Peyer's patch (tissue), 4 donors: ENCODE data around the gene POFUT2. TPM values are rescaled to one million over a fixed set of nuclear protein-coding genes. Genes with fewer than 3 reads are reported as not detected.
A peak's percentile ranks its signal among the peaks of the same experiment; 100 is the strongest.

Experiments used
- DNase-seq, 3 donors: peaks; one replicate each; pipeline ENCODE4 v3.0.0-alpha.2; 2017 to 2019
- H3K27ac ChIP-seq, 4 donors: fragments of 200-600 bp; sonication (generic); one replicate each; pipeline ENCODE4 v1.5.1; 2016 to 2019
- H3K27me3 ChIP-seq, 2 donors: fragments of 200-600 bp; sonication (generic); one replicate each; pipeline ENCODE4 v1.5.1; 2019
- H3K36me3 ChIP-seq, 3 donors: fragments of 200-600 bp; sonication (generic); one replicate each; pipeline ENCODE4 v1.5.1; 2016 to 2019
- H3K4me1 ChIP-seq, 4 donors: fragments of 200-600 bp; sonication (generic); one replicate each; pipeline ENCODE4 v1.5.1; 2016 to 2019
- H3K4me3 ChIP-seq, 4 donors: fragments of 200-600 bp; sonication (generic); 1 replicate in 3 of 4; 2 replicates in 1 of 4; pipeline ENCODE4 v1.5.1; 2016 to 2019; ENCODE audit warnings: mild to moderate bottlenecking in 1 of 4
- H3K9me3 ChIP-seq, 4 donors: fragments of 200-600 bp; sonication (generic); one replicate each; pipeline ENCODE4 v1.5.1; 2016 to 2019; ENCODE audit warnings: mild to moderate bottlenecking in 1 of 4
- POLR2A ChIP-seq, 2 donors: fragments of 450-650 bp; IDR thresholded peaks; one replicate each; pipeline ENCODE4 v1.5.1; 2017; ENCODE audit warnings: antibody characterized with exemption in 2 of 2, mild to moderate bottlenecking in 2 of 2, moderate library complexity in 2 of 2
- total RNA-seq, 4 donors: library from RNA; depleted of rRNA; stranded (reverse); fragments of >200 nt; gene quantifications; one replicate each; pipeline ENCODE4 v1.1.0, GENCODE V29; 2016
- TF ChIP-seq, protein P1 (sequence below), 6 experiments: fragments of 450-650 bp in 4 of 6; fragments of 200-600 bp in 2 of 6; sonication (generic) in 1 of 6; IDR thresholded peaks; one replicate each; pipeline ENCODE4 v1.5.1; 2017 to 2019; ENCODE audit warnings: antibody characterized with exemption in 6 of 6, mild to moderate bottlenecking in 3 of 6, moderate library complexity in 1 of 6

The POFUT2 gene
- total RNA-seq, 4 donors from 2014 or later: 25.6 to 76.4 (median 47.6) TPM

DNA sequence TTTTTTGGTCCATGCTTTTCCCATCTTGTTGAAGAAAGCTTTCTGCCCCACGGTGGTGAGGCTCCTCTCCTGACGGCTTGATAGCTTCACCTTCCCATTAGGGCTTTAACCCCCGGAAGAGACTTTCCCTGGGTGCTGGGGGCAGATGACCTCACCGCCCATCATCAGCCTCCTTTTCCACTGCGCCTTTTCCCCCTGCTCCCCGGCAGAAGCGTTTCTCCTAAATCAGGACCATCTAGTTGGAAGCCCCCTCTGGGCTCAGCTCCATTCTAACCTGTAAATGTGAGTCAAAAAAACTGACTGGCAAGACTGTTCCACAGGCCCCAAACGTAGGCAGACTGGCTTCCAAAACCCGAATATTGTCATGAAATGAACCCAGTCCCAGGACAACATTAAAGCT, 6.7 kb downstream of the POFUT2 start:
- H3K36me3 ChIP-seq: peaks cover 0 to 97% (median 0%) of the 10 kb centered on the region in 3 donors
- H3K27ac ChIP-seq: no peak overlapping the region
- no peaks in the 10 kb centered on the region for H3K9me3 ChIP-seq
- H3K27me3 ChIP-seq: no peaks in the 10 kb centered on the region
- no peak for TF ChIP-seq POLR2A (IDR thresholded peaks at IDR 0.05)
- TF ChIP-seq, protein P1, sequence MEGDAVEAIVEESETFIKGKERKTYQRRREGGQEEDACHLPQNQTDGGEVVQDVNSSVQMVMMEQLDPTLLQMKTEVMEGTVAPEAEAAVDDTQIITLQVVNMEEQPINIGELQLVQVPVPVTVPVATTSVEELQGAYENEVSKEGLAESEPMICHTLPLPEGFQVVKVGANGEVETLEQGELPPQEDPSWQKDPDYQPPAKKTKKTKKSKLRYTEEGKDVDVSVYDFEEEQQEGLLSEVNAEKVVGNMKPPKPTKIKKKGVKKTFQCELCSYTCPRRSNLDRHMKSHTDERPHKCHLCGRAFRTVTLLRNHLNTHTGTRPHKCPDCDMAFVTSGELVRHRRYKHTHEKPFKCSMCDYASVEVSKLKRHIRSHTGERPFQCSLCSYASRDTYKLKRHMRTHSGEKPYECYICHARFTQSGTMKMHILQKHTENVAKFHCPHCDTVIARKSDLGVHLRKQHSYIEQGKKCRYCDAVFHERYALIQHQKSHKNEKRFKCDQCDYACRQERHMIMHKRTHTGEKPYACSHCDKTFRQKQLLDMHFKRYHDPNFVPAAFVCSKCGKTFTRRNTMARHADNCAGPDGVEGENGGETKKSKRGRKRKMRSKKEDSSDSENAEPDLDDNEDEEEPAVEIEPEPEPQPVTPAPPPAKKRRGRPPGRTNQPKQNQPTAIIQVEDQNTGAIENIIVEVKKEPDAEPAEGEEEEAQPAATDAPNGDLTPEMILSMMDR (IDR thresholded peaks at IDR 0.05): no peak
- no peaks in the 10 kb centered on the region for H3K4me1 ChIP-seq
- no peak overlapping the region for H3K4me3 ChIP-seq
- peak in 1 of 3 donors; percentile 2 for DNase-seq

DNA sequence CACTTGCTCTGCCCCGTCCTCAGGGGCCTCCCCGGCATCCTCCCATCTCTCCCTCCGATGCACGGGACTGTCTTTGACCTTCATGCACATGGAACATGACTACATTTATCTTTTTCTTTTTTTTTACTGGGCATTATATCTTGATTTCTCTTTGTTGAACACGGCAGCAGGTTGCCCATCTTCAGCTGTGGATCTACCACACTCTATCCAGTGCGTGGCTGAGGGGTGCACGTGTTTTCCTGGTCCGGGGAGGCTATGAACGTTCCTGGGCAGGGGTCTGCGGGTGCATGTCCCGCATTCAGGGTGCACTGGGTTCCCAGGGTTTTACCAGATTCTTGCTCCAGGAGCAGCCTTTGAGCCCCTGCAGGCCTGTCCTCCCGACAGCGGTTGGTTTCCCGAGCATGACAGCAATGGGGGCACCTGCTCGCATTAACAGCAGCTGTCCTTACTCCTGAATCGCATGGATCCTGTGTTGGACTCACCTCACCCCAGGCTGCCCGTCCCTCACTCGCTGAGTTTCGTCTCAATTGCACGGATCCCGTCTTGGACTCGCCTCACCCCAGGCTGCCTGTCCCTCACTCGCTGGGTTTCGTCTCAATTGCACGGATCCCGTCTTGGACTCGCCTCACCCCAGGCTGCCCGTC, 7.4 kb downstream of the POFUT2 start:
- no peak for TF ChIP-seq POLR2A (IDR thresholded peaks at IDR 0.05)
- TF ChIP-seq, protein P1 (IDR thresholded peaks at IDR 0.05): no peak
- Histone ChIP-seq H3K27me3 (no peaks in the 10 kb centered on the region), H3K36me3 (peaks cover 0 to 98% (median 0%) of the 10 kb centered on the region in 3 donors), H3K9me3 (no peaks in the 10 kb centered on the region), H3K27ac (no peak overlapping the region), H3K4me3 (no peak overlapping the region), H3K4me1 (no peaks in the 10 kb centered on the region)
- DNase-seq: peak in 1 of 3 donors; percentile 14

DNA sequence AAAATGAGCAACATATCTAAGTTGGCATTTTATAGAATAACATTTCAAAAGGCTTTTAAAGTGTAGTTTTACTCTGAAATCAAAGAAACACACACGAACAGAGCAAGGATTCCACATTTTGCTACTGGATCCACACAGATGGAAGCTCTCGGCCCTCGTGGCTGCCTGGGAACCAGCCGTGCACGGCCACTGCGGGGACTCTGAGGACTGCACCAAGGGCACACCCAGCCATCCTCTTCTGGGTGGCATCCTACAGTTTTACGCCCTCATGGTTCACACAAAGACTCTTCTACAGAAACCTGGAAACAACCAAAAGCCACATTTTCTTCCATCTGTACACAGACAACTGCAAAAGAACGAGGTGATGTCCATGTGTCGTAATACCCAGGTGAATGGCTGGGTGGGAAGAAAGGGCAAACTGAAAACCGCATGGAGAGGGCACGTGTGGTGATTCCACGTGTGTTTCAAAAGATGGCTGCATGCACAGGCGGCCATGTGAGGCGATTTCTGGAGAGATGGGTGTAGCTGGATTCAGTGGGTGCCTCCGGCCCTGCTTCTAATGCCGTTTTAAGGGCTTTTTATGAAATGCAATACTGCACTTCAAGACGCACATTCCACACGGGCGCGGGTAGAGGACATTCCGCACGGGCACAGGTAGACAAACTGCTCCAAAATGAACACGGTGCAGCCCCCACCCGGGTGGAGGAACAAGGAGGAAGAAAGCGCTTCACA, 8.1 kb downstream of the POFUT2 start:
- TF ChIP-seq, protein P1 (IDR thresholded peaks at IDR 0.05): no peak
- no peak for TF ChIP-seq POLR2A (IDR thresholded peaks at IDR 0.05)
- no peaks in the 10 kb centered on the region for H3K4me1 ChIP-seq
- no peaks in the 10 kb centered on the region for H3K9me3 ChIP-seq
- no peaks in the 10 kb centered on the region for H3K27me3 ChIP-seq
- no peak overlapping the region for H3K4me3 ChIP-seq
- no peak overlapping the region for H3K27ac ChIP-seq
- H3K36me3 ChIP-seq: peaks cover 0 to 98% (median 0%) of the 10 kb centered on the region in 3 donors
- peak in 1 of 3 donors; percentile 9 for DNase-seq

DNA sequence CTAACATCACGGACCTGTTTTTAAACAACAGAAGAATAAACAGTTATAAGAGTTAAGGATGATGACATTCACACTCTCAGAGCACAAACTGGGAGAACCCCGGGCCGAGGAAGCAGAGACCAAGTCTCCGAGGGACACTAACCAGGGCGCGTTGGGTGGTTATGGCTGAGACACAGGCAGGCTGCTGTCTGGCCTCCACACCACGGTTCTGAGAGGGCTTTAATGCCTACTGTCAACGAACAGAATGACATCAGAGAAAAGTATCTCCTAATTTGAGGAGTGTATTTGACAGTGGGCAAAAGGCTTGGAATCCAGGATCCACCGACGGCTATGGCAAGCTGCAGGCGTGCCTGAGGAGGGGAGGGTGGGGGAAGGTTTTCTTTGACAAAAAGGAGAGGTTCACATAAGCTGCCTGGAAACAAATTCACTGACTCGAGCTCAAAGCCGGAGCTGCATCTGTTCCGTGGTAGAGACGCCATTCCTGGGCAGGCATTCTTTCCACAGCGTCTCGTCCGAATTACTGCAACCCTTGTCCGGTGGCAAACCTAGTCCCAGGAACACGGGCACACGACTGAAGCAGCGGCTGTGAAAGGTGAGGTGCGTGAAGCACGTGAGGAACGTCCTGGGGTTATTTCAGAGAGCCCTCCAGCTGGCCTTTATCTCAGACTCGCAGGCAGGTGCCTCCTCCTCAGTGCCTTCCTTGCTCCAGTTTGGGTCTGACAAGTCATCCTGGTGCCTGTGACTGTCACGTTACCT, 9.4 kb downstream of the POFUT2 start:
- DNase-seq: peak in 1 of 3 donors; percentile 11
- H3K4me1 ChIP-seq: no peaks in the 10 kb centered on the region
- H3K9me3 ChIP-seq: no peaks in the 10 kb centered on the region
- H3K27ac ChIP-seq: no peak overlapping the region
- peaks cover 0 to 96% (median 0%) of the 10 kb centered on the region in 3 donors for H3K36me3 ChIP-seq
- no peak for TF ChIP-seq POLR2A (IDR thresholded peaks at IDR 0.05)
- TF ChIP-seq, protein P1 (IDR thresholded peaks at IDR 0.05): no peak
- H3K4me3 ChIP-seq: no peak overlapping the region
- no peaks in the 10 kb centered on the region for H3K27me3 ChIP-seq

DNA sequence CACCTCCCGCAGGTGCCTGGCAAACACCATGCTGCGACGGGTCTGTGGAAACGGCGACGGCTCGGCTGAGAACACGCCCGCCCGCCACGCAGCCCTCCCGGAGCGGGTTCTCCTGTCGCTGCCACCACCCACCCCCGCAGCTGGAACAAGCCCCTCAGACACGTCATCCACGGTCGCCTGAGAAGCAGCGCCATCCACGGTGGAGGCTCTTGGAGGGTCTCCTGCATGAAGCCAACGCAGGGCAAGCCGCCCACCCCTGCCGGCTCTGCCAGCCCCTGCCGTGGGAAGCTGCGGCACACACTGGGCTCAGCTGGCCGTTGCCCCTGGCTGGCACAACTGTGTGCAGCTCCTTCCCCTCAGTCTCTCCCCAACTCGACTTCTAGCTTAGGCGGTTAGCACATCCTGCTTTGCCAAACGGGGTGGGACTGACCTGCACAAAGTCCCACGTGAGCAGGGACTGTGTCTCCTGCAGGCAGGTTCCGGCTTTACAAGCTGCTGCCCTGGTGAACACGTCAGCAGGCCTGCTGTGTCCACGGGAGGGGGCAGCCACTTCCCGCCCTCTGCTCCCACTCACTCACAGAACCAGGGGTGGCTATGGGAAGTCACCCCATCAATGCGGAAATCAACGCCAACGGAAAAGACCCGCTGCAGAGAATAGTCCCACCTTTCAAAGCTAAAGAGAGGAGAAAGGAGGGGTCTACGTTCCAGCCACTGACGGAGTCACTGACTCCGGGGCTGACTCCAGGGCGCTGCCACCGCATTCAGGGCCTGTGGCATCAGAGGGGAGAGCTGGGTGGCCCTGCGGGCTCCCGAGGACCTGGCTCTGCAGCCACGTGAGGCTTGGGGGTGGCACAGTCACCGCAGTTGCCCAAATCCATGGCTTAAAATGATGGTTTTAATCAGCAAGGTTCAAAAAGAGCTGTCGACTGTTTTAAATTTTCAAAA, 10.3 kb downstream of the POFUT2 start:
- Histone ChIP-seq H3K36me3 (peaks cover 0 to 94% (median 0%) of the 10 kb centered on the region in 3 donors), H3K27ac (no peak overlapping the region), H3K4me3 (no peak overlapping the region), H3K9me3 (no peaks in the 10 kb centered on the region), H3K4me1 (no peaks in the 10 kb centered on the region), H3K27me3 (no peaks in the 10 kb centered on the region)
- TF ChIP-seq, protein P1 (IDR thresholded peaks at IDR 0.05): no peak
- TF ChIP-seq POLR2A (IDR thresholded peaks at IDR 0.05): no peak
- DNase-seq: peak in 2 of 3 donors; percentile 14 to 29
